ENCODE measurements around the gene POMT2.
"Not testable (repeated sequence)": the region's sequence is repeated elsewhere in the genome, so short reads cannot be mapped to it uniquely, and the experiment has no call there.

POMT2 gene

DNA sequence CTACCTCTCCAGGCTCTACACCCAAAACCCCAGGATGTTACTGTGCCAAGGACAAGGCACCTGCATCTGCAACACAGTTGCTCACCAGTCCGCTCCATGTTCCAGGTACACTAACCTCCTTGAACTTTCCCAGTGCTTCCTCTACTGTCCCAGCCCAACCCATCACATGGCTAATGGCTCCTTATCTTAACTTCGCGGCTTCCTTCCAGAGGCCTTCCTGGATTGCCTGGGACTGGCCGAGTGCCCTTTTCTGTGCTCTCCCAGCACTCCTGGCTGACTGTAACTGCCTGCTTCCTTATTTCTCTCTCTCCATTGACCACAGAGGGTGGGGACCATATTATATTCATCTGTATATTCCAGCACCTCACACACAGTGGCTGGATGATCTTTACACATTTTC lies 20.9 kb downstream of the POMT2 start:
- no peak for DNase-seq

DNA sequence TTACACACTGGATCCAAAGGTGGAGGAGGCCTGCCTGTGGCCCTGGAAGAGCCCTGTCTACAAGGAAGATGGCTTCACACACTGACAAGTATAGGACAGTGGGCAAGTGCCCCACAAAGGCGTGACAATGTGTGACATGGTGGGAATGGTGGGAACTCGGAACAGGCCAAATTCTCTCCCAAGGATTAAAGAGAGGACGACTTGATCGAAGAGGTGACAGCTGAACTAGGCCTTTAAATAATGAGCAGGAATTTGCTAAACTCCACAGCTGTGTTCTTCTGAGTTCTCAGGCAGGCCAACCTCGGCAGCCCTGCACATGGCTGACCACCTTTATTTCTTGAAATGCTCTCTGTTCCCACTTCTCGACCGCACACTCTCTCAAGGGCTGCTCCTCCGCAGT lies 23.8 kb downstream of the POMT2 start:
- no peak for DNase-seq

DNA sequence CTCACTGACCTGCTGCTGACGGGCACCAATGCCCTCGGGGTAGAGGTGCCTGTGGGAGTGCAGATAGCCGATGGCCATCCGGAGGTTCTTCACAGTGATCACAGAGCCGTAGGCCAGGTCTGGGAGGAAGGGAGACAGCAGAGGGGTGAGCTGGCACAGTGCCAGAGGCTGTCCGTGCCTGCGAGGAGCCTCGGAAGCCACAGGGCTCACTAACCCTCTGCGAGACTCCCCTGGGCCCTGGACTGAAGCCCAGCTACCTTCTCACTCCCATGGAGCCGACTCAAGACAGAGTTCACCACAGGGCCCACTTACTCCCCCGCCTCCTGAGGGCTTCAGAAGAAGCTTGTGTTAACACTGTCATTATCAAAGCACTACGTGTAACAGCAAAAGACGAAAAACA lies 24.5 kb downstream of the POMT2 start:
- no peak for DNase-seq

DNA sequence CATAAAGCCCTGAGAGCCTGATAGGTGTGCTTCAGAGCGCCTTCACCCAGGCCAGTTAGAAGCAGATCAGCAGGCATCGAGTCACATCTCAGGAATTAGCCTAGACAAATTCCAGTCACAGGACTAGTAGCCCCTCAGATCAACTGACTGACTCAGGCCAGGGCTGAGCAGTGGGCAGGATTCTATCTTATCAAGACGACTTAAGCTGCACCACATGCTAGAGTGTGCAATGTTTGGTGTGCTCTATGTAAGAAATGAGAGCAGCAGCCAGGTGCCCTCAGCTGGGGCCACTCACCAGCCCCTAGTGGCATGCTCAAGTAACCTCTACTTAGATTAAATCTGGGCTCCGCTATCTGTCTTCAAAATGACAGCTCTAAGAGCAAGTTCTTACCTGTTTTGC lies 30.0 kb downstream of the POMT2 start:
- no peak for DNase-seq

DNA sequence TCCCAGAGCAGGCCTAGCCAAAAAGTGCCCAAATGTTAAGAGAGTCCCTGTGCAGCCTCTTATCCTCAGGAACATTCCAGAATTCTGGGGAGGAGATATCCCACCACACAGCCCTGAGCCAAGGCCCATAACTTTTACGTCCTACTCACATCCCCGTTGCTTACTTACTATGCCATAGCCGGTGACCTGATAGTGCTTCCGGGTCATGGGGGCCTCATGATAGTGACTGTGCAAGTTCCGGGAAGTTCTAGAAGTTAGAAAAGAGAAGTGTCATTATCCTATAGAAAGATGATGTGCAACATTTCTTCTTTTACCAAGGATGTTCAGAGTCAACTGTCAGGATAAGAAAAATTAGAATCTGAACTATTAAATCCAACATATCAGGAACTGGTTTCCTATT lies 34.1 kb downstream of the POMT2 start:
- DNase-seq, result no peak

DNA sequence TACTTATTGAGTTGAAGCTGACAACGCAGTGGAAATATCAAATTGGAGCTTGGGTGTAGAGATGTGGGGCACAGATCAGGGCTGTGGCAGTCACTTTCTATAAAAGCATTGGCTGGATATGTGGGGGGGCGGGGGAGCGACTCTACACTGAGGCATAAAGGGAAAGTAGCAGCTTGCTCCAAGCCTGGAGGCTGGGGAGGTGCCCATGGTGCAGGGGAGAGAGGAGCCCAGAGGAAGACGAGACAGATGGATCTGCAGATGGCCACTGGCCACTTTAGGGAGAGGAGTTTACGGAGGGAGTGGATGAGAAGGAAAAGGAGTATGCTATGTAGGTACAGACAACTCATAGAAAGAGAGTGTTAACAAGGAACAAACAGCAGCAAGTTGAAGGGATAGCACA lies 36.2 kb downstream of the POMT2 start:
- no peak for DNase-seq

DNA sequence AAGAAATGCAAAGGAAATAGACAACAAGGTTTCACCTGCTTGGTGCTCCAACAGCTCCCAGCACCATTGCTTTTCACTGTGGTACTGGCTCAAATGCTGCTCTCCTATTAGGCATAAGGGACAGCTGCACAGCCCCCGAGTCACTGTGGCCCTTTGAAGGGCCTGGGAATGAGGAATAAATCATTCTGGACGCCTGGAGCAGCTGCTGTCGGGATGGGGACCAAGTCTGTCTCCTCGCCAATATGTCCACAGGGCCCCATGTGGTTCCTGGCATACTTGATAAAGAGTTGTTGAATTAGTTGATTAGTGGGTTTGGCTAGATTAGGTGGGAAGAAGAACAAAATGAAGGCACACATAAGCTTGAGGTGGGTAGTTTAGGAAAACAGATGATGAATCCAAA lies 36.6 kb downstream of the POMT2 start:
- no peak for DNase-seq

DNA sequence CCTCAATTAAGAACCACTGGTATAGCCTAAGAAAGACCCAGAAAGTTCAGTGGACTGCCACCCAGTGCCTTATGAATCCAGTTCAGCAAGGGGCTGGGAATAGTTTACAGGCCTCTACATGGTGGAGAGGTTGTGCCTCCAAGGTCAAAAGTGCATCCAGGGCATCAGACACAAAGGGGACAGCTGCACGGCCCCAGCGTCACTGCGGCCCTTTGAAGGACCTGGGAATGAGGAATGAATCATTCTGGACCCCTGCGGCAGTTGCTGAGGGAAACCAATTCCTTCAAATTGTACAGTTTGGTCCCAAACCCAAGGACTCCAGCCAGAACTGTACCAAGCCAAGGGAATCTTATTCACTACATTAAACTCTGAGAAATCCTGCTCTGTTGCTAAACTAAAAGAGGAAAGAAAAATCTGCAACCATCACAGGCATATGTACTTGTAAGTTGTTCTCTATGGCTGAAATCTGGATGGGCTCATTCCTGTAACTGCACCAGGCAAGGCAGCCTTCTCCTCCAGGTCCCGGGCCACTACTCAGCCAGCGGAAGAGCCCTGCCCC lies 38.8 kb downstream of the POMT2 start:
- no peak for DNase-seq

DNA sequence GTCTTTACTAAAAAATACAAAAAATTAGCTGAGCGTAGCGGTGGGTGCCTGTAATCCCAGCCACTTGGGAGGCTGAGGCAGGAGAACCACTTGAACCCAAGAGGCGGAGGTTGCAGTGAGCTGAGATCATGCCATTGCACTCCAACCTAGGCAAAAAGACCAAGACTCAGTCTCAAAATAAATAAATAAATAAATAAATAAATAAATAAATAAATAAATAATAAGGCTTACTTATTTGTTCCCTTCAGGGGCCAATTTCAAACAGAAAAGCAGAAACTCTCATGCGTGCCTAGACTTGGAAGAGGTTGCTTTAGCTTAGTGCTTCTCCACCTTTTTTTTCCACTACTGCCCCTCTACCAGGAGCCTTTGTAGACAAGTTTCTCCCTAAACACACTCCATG lies 39.8 kb downstream of the POMT2 start:
- not testable (repeated sequence) for DNase-seq

DNA sequence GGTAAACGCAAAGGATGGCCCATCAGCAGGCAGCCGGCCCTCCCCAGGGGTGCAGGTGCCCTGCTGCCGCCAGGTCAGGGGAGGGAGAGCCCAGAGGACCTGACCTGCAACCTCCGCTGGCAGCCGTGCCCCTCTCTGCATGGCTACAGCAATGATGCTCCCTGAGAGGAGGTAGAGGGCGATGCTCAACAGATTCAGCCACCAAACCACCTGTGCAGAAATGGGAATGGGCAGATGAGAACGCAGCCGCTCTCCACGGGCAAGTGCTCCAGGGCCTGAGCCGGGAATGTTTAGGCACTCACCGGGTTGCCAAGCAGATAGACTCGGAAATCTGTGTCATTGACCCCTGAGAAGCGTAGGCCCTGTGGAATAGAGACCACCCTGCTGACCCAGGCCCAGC lies 41.0 kb downstream of the POMT2 start:
- DNase-seq, result no peak

DNA sequence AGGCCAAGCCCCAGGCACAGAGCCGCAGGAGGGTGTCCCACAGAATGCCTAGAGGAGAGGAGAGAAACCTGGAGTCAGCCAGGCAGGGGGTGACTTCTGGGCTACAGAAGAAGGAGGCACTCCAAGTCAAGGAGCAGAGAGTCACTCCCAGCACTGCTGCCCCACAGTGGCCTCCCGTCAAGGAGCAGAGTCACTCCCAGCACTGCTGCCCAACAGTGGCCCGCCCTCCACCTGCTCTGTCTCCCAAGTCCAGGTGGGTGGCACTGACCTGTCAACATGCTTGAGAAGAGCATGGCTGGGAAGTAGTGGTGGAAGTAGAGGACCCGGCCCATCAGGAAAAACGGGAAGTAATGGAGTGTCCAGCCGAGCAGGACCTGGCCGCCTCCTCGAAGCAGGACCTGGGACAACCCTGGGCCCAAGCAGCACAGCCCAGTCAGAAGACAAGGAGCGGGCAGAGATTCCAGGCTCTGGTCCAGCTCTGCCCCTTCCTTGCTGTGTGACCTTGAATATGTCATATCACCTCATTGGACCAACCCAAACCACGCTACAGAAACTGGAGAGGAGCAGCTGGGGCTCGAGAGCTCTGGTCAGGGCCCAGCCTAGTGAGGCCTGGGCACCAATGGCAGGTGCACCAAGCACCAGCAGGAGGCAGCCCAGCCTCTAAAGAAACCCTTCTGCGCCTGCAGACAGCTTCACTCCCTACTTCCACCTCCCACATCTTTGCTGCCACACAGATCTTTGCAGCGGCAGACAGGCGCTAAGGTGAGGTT lies 42.0 kb downstream of the POMT2 start:
- DNase-seq, result no peak

DNA sequence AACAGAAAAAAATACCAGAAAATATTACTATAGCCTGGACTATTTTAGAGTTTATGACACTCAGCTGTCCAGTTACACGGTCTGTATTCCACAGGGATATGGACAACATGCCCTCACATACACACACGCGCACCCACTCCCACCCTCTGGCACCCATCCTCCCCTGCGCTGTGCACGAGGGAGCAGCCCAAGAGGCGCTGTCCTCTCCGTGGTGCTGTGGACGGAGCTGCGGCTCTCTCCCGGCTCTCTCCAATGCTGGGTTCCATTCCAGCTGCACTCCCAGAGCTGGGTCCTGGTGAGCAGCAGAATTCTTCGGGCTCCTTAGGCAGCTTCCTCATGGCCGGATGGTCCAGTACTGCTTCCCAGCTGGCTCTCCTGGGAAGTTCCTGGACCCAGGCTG lies 43.7 kb downstream of the POMT2 start:
- no peak for DNase-seq

DNA sequence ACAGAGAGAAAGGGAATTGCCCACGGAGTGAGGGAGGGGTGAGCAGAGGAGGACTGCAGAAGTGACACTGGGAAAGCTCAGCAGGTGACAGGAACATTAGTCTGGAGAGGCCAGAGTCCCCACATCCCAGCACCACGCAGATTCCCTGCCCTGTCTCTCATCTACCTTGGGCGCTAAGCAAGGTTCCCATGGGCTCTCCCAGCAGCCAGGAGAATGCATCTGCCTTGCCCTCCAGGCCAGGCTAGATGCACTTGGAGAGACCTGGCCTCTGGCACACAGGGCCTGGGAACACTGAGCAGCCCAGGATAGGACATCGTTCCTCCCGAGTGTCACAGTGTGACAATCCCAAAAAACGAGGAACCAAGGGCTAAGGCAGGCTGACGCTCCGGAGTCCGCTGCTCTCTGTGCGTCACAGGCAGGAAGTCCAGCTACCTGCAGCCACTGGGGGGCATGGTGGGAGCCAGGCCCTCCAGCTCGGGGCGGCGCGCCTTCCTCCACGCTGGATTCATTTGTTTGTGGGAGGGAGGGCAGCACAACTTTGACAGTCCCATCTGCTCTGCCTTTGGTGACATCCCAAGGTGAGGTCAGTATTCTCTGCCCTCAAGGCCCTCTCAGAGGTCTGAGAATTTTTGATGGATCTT lies 44.3 kb downstream of the POMT2 start:
- DNase-seq, result no peak

DNA sequence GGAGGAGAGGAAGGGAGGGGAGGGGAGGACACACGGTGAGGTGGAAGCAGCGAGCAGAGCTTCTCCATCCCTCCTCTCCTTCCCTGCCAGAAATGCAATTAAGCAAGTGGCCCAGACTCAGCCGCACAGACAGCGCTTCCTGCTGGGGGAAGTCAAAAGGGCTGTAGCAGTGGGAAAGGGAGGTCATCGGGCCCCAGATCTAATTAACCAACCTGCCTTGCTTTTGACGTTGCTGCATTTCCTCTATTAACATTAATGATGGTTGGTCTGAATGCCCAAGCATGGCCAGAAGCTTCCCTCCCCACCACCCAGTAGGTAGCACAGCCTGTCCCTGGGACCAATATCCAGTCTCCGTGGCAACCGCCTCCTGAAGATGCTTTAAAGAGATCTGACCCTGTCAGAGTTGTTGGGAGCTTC lies 45.1 kb downstream of the POMT2 start:
- DNase-seq, result no peak

DNA sequence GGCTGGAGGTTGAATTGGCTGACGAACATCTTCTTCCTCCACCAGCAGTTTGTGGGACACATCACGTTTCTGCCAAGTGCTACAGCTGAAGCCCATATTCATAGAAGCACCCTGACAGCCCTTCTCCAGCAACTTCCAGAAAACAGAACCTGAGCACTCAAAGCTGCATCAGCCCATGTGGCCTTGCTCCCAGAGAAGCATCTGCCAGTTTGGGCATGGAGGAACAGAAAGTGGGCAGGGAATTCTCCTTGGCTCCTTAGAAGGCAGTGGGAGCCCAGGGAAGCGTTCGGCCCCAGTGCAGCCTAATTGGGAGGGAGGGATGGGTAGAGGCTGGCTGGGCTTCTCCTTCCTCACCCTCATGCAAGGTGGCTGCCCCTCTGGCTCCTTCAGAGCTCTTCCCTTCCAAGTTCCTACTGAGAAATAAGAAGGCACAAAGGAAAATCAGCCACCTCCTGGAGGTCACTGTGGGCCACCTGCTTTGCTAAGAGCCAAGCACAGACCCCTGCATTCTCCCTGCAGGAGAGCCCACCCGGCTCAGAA lies 45.6 kb downstream of the POMT2 start:
- no peak for DNase-seq

DNA sequence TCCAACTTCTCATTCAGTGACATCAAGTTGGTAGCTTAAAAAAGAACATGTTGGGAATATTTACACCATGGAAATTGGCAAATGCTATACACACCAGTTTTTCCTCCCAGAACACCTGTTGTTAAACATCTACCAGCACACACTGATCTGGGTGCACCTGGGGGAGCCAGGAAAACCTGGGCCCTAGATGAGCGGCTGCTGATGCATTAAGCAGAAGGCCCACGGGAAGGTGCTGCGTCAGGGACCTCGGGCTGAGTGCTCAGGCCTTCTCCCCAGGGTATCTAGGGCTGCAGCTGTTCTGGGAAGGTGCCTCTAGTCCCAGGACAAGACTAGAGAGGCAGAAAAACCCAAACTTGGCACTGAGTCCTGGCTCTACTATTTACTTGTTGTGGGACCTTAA lies 46.9 kb downstream of the POMT2 start:
- no peak for DNase-seq

DNA sequence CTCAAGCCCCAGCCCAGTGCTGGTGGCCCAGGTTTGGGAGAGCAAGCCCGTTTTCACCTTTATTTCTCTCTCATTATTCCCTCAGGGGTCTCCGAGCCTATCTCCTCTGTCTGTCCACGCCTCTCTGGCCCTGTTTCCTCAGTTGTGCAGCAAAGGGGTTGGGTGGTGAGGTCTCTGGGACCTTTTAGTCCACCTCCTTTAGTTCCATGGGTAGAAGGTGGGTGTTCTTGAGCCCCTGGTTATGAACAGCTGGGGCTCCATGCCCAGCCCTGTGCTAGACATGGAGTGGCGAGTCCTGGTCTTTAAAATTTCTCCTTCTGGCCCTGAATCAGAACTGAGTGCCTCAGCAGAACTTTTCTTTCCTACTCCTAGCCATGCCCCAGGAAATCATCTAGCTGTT lies 48.4 kb downstream of the POMT2 start:
- no peak for DNase-seq

DNA sequence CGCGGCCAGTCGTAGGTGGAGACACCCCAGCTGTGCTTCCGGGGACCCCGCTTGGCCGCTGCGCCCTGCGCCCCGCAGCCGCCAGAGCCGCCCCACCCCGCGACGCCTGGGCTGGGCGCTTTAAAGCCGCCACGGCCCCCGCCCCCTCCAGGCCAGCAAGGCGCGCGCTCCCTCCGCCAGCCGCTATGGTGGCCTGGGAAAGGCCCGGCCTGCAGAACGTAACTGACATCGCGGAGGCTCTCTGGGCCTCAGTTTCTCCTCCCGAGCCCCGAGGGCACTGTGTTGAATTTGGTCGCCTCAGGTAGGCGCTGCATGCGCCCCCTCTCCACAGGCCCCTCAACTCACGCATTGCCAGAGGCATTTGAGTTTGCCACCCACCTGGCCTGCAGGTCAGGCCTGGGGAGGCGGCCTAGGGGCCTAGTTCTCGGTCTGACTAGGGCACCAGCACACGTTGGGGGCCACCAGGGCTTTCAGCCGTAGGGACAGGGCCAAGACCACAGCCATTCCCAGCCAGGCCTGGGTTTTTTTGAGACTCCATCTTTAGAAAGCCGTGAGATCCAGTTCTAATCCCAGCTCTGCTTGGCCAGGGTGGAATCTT lies 49.5 kb downstream of the POMT2 start, which contains the start of gene NGB:
Gene NGB, minus strand, starts transcription at position 94 of the 598 bp plus-strand sequence. CDS start 269 bp downstream, outside the sequence.
- DNase-seq, result no peak

DNA sequence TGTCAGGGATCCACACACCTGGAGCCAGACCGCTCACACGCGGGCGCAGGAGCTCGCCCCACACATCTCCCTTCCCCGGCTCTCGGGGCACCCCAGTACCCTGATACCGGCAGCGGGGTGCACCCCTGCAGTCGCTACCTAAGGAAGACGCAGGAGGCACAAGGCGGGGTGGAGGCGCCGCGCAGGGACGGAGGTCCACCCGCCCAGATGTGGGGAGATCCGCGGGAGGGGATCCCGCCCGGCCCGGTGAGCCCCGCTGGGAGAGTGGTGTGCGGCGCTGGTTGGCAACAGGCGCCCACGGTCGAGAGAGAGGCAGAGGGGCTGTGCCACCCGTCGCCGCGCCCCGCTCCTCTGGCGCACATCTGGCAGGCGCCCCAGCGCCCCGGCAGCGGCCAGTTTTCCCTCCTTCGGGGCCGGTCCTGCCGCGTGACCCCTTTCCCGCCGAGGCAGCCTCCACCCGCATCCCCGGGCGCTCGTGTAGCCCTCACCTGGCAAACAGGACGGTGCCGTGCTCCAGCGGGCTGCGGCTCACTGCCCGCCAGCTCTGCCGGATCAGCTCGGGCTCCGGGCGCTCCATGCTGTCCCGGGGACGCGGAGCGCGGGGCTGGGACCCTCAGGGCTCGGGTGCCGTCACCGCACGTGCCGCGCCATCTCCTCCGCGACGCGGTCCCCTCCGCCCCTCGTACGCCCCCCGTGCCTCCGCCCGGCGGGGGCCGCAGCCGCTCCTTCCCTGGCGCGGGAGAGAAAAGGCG lies 50.1 kb downstream of the POMT2 start:
- DNase-seq, result no peak

DNA sequence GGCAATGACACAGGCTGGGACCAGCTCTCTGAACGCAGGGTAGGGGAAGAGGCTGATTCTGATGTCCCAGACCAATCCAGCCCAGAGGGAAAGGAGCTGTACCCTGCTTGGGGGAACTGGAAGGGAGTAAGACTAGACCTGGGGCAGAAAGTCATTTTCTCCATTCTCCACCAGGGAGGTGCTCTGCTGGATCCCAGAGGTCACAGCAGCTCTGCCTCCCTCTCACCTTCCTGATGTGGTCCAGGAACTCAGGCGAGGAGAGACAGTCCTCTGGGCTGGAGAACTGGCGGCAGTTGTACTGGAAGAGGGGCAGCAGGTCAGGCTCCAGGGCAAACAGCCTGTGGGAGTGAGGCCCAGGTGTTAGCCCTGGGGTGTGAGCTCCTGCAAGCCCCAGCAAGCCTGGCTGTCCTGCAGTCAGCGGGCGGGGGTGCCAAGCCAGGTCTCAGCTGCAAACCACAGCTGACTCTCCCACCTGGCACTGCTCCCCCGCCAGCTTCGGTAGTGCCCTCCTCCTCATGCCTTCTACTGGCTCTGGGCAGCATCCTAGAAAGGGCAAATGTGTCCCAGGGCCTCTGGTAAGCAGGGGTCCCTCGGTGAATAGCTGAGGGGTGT lies 51.6 kb downstream of the POMT2 start:
- no peak for DNase-seq

DNA sequence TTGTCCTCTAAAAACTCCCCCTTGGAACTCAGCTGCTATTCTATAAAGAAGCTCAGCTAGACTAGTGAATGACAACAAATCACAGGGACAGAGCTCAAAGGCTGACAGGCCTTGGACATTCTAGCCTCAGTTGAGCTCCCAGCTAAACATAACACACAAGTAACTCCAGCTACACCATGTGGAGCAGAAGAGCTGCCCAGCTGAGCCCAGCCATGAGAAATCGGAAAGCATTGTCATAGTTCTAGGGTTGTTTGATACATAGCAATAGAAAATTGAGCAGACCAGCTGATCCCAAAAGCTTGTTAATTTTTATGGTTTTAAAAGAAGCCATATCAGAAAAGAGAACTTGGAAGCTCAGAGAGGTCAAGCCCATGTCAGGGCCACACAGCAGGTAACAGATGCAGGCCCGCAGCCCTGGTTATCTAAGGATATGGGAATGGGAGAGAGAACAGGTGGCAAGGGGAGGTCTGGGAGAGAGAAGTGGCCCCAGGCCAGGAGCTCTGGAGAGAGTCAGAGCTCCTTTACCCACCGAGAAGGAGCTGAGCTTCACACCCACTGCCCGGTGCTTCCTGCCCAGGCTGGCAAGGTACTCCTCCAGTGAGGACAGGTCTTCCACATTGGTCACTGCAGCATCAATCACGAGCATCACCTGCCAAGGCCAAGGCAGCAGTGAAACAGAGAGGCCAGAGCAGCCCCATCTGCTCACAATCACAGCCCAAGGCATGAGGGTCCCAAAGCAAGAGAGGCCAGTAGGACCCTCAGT lies 52.6 kb downstream of the POMT2 start:
- no peak for DNase-seq

DNA sequence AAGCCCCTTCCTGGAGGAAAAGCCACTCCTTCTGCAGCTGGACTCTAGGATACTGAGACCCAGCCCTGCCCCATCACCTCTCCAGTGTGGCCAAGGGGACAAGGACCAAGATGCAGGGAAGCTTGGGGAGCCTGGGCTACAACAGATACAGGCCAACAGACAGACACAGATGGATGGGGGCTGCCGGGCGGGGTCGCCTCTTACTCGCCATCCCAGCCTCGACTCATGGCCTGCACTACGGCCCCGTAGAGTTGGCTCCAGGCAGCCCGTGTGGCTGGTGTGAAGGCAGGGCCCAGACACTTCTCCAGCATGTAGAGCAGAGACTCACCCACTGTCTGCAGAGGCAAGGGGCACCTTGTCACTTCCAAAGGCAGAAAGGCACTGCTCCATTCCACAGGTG lies 54.3 kb downstream of the POMT2 start:
- no peak for DNase-seq
